Skeletal muscle satellite cell (primary cell): Measurements from ENCODE around the gene GAMT.

Experiments used
- H3K27me3 ChIP-seq: 2 replicates; pipeline ENCODE4 v1.7.0; 2013; ENCODE audit warnings: low read length; ENCODE audit not compliant: control insufficient read depth, insufficient read depth
- H3K36me3 ChIP-seq: 2 replicates; pipeline ENCODE4 v1.7.0; 2013; ENCODE audit warnings: mild to moderate bottlenecking, control low read depth, low read length; ENCODE audit not compliant: insufficient read depth
- H3K4me1 ChIP-seq: 2 replicates; pipeline ENCODE4 v1.7.0; 2013; ENCODE audit warnings: low read length; ENCODE audit not compliant: control insufficient read depth, insufficient read depth
- H3K4me2 ChIP-seq: 2 replicates; pipeline ENCODE4 v1.7.0; 2013; ENCODE audit warnings: mild to moderate bottlenecking, low read length
- H3K4me3 ChIP-seq: 2 replicates; pipeline ENCODE4 v1.7.0; 2013; ENCODE audit warnings: low read length
- H3K9ac ChIP-seq: 2 replicates; pipeline ENCODE4 v1.7.0; 2013; ENCODE audit warnings: mild to moderate bottlenecking, low read depth, low read length, moderate library complexity
- H3K9me3 ChIP-seq: replicated peaks from 2 replicates; pipeline ENCODE4 v1.7.0; 2013; ENCODE audit warnings: mild to moderate bottlenecking, control low read depth, low read length

GAMT gene

DNA sequence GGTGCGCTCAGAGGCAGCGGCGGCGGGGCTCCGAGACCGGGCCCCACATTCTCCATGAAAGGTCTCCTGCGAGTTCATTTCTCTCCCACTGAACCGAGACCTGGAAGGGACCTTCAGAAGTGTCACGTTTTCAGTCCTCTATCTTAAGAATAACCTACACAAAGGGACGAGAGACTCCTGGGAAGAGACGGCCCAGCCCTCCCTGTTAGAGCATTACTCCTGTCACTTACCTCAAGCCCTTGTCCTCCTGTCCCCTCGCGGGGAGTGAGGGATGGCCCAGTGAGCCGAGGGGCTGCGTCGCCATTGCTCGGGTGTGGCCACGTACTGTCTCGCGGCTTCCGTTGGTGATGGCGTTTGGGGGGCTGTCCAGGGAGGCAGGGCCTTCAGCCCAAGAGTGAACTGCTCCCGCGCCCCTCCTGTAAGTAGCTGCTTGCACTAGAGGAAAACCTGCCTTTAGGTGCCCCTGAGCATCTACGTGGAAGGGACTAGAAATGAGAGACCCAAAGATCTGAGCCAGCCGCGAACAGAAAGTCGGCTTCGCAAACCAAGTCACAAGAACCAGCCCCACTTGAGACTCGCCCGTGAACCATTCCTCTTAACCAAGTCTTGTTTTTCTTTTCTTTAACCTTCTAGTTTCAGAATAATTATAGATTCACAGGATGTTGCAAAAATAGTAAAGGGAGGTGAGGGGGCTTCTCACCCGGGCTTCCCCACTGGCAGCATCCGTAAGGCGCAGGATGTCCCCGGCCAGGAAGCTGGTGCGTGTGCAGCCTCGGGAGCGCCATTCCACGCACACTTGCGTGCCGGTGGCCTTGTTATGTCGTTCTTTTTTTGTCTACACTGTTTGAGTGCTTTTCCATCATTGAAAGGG is 38.7 kb downstream of the GAMT start:
- H3K4me3 ChIP-seq: peak overlapping the region; percentile 62
- H3K4me2 ChIP-seq: peak overlapping the region; percentile 88
- no peaks in the 10 kb centered on the region for H3K27me3 ChIP-seq
- H3K4me1 ChIP-seq: peaks cover 29% of the 10 kb centered on the region
- peaks cover 62% of the 10 kb centered on the region for H3K36me3 ChIP-seq
- no peak overlapping the region for H3K9ac ChIP-seq
- no peaks in the 10 kb centered on the region for H3K9me3 ChIP-seq

DNA sequence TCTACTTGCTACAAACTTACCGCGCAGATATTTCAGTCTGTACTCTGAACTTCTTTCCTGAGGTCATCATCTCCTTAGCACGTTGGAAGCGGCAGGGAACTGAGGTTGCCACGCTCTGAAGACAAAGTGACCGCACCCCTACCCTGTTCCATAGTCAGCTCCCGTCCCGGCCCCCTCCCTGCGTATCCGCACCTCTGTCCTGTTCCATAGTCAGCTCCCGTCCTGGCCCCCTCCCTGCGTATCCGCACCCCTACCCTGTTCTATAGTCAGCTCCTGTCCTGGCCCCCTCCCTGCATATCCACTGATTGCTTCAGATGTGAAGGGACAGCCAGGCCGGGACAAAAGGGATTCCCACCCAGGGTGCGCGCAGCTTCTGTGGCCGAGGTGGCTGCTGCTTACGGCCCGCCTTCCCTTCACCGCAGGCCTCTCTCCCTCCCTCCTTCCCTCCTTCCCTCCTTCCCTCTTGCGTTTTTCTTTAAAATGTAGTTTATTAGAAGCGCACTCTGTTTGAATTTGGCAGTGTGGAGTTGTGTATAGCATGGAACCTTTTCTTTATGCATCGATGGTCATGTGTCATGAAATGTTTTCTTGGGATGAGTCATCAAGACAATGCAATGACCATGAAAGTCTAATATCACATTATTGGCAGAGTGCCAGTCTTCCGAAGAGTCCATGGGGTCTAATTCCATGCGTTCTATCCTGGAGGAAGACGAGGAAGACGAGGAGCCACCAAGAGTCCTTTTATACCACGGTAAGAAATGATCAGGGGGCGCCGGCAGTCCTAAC is 39.5 kb downstream of the GAMT start:
- Histone ChIP-seq H3K4me3 (peak overlapping the region; percentile 62), H3K9me3 (no peaks in the 10 kb centered on the region), H3K27me3 (no peaks in the 10 kb centered on the region), H3K4me2 (peak overlapping the region; percentile 88), H3K36me3 (peaks cover 62% of the 10 kb centered on the region), H3K9ac (peak overlapping the region; percentile 59), H3K4me1 (peaks cover 29% of the 10 kb centered on the region)

DNA sequence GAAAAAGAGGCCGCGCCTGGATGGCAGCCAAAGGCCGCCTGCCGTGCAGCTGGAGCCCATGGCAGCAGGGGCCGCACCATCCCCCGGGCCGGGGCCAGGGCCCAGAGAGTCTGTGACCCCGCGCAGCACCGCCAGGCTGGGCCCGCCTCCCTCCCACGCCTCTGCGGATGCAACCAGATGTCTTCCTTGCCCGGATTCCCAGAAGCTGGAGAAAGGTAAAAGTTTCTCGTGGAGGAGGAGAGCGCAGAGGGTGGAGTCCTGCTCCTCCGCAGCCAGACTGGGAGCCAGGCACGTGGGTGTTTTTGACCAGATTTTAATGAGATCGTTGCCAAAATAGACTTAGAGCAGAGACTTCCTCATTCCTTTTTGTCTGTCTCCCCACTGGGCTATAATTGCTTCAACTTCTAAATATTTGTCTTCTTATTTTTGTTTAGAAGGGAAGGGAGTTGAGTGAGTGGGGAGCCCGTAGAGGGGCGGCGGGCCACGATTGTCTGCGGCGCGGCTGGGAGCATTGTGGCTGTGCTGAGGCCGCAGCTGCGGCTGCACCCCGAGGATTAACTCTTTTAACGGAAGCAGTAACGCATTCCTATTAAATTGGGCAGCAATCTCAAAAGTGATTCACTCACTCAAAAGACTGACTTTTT is 40.4 kb downstream of the GAMT start:
- Histone ChIP-seq H3K9me3 (no peaks in the 10 kb centered on the region), H3K4me3 (peak overlapping the region; percentile 62), H3K27me3 (no peaks in the 10 kb centered on the region), H3K4me1 (peaks cover 38% of the 10 kb centered on the region), H3K36me3 (peaks cover 61% of the 10 kb centered on the region), H3K9ac (peak overlapping the region; percentile 59), H3K4me2 (peak overlapping the region; percentile 88)

DNA sequence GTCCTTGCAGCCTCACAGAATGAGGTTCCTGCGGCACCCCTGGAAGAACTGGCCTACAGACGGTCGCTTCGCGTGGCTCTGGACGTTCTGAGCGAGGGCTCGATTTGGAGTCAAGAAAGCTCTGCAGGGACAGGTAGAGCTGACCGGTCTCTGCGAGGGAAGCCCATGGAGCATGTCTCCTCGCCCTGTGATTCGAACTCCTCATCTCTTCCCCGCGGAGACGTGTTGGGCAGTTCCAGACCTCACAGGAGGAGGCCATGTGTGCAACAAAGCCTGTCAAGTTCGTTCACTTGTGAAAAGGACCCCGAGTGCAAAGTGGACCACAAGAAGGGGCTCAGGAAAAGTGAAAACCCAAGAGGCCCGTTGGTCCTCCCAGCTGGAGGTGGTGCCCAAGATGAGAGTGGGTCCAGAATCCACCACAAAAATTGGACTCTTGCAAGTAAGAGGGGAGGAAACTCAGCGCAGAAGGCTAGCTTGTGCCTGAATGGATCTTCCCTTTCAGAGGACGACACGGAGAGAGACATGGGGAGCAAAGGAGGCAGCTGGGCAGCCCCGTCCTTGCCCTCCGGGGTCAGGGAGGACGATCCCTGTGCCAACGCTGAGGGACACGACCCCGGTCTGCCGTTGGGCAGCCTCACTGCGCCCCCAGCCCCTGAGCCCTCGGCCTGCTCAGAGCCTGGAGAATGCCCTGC is 41.1 kb downstream of the GAMT start:
- Histone ChIP-seq H3K27me3 (no peaks in the 10 kb centered on the region), H3K9ac (peak overlapping the region; percentile 59), H3K4me3 (peak overlapping the region; percentile 62), H3K4me2 (peak overlapping the region; percentile 88), H3K36me3 (peaks cover 56% of the 10 kb centered on the region), H3K4me1 (peaks cover 42% of the 10 kb centered on the region), H3K9me3 (no peaks in the 10 kb centered on the region)

DNA sequence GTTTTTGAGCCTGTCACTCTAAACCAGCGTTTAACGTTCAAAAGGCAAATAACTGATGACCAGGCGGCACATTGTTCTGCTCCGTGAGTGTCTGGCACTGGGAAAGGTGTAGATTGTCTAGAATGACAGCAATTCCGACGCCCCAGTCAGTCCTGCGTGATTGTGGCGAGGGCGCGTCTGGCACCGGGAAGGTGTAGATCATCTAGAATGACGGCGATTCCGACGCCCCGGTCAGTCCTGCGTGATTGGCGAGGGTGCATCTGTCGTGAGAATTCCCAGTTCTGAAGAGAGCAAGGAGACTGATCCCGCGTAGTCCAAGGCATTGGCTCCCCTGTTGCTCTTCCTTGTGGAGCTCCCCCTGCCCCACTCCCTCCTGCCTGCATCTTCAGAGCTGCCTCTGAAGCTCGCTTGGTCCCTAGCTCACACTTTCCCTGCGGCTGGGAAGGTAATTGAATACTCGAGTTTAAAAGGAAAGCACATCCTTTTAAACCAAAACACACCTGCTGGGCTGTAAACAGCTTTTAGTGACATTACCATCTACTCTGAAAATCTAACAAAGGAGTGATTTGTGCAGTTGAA is 43.7 kb downstream of the GAMT start:
- H3K9me3 ChIP-seq: no peaks in the 10 kb centered on the region
- H3K4me1 ChIP-seq: peaks cover 45% of the 10 kb centered on the region
- H3K9ac ChIP-seq: no peak overlapping the region
- no peak overlapping the region for H3K4me2 ChIP-seq
- no peak overlapping the region for H3K4me3 ChIP-seq
- peaks cover 37% of the 10 kb centered on the region for H3K36me3 ChIP-seq
- no peaks in the 10 kb centered on the region for H3K27me3 ChIP-seq

DNA sequence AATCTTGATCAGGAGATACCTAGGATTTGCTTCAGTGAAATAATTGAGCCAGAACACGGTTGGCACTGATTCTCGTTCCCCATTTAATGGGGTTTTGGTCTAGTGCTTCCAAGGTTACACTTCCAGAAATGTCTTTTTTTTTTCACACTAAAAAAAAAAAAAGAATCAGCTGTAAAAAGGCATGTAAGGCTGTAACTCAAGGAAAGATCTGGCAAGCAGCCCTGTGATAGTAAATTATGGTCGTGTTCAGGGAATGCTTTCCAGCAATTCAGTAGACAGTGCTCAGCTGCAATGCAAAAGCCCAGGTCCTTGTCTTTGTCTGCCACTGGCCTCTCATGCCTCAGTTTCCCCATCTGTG is 44.9 kb downstream of the GAMT start:
- Histone ChIP-seq H3K4me1 (peaks cover 34% of the 10 kb centered on the region), H3K27me3 (no peaks in the 10 kb centered on the region), H3K36me3 (peaks cover 32% of the 10 kb centered on the region), H3K9ac (no peak overlapping the region), H3K4me2 (peak overlapping the region; percentile 86), H3K4me3 (peak overlapping the region; percentile 74), H3K9me3 (no peaks in the 10 kb centered on the region)

DNA sequence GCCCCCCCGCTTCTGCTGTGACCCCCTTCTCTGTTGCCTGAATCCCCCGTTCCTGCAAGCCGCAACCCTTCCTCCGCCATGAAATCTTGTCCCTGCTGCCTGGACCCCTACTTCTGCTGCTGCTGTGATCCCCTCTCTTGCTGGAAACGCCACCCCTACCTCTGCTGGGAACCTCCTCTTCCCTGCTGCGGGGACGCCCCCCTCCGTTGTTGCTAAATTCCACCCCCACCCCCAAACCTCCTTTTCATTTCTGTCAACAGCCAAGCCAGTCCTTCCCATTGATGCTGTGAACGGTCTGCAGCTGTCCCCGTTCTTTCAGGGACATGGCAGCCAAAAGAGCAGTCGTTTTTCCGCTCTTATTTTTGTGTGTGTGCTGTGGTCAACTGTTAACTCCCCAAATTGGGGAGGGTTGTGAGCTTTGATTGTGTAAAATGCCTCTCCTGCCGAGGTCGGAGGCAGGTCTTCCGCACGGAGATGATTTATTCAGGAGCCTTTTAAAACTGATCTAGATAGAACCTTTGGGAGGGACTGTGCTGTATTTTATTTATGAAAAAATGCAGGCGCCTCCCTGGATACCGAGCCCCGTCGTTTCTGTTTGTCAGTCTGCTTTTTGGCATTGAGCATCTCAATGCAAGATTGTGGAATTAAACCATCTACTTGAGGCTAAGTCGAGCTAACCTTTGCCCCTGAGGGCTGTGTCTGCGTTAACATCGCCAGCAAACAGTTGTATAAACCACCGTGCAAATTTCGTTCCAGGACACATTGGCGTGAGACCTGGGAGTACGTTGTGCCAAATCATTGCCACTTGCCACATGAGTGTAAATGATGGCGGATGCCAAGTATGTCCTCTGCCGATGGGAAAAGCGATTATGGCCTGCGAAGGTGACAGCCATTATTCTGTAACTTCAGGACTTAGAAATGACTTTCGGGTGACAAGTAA is 45.5 kb downstream of the GAMT start:
- peak overlapping the region; percentile 74 for H3K4me3 ChIP-seq

DNA sequence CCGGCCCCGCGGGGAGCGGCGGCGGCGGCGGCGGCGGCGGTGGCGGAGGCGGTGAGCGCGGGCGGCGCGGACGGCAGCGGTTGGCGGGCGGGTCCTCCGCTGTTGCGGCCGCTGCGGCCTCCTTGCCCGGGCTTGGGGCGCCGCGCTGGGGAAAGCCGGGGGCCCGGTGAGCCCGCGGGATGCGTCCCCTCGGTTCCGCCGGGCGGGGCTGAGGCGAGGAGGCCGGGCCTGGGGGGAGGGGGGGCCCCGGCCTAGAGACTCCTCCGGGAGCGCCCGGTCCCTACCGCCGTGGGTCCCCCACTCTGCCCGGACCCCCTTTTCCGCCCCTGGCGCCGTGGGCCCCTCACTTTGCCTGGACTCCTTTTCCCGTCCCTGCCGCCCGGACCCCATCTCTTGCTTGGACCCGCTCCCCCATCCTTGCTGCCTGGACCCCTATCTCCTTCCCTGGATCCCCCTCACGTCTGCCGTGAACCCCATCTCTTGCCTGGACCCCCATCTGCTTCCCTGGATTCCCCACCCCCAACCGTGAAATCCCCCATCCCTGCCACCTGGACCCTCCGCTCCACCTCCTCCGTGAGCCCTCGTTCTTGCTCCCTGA is 46.3 kb downstream of the GAMT start:
- peak overlapping the region; percentile 82 for H3K9ac ChIP-seq
- H3K4me3 ChIP-seq: peak overlapping the region; percentile 74
- peak overlapping the region; percentile 86 for H3K4me2 ChIP-seq

More for the DNA sequence above, 45.5 kb downstream of the GAMT start:
- Histone ChIP-seq H3K27me3 (no peaks in the 10 kb centered on the region), H3K4me2 (peak overlapping the region; percentile 86), H3K9me3 (no peaks in the 10 kb centered on the region), H3K4me1 (peaks cover 27% of the 10 kb centered on the region), H3K9ac (peak overlapping the region; percentile 82), H3K36me3 (peaks cover 32% of the 10 kb centered on the region)

DNA sequence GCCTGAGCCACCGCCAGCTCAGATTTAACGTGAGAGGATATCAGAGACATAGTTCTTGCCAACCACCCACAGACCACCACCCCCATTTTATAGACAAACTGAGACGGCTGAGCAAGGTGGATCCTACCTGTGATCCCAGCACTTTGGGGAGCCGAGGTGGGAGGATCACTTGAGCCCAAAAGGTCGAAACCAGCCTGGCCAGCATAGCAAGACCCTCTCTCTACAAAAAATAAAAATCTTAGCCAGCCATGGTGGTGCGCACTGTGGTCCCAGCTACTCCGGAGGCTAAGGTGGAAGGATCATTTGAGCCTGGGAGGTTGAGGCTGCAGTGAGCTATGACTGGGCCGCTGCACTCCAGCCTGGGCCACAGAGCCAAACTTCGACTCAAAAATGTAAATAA is 48.2 kb downstream of the GAMT start:
- H3K4me3 ChIP-seq: no peak overlapping the region
- no peaks in the 10 kb centered on the region for H3K27me3 ChIP-seq
- no peaks in the 10 kb centered on the region for H3K9me3 ChIP-seq
- H3K36me3 ChIP-seq: peaks cover 16% of the 10 kb centered on the region
- peaks cover 18% of the 10 kb centered on the region for H3K4me1 ChIP-seq
- H3K9ac ChIP-seq: no peak overlapping the region
- no peak overlapping the region for H3K4me2 ChIP-seq

More for the DNA sequence above, 46.3 kb downstream of the GAMT start:
- Histone ChIP-seq H3K4me1 (peaks cover 19% of the 10 kb centered on the region), H3K9me3 (no peaks in the 10 kb centered on the region), H3K36me3 (peaks cover 27% of the 10 kb centered on the region), H3K27me3 (no peaks in the 10 kb centered on the region)

DNA sequence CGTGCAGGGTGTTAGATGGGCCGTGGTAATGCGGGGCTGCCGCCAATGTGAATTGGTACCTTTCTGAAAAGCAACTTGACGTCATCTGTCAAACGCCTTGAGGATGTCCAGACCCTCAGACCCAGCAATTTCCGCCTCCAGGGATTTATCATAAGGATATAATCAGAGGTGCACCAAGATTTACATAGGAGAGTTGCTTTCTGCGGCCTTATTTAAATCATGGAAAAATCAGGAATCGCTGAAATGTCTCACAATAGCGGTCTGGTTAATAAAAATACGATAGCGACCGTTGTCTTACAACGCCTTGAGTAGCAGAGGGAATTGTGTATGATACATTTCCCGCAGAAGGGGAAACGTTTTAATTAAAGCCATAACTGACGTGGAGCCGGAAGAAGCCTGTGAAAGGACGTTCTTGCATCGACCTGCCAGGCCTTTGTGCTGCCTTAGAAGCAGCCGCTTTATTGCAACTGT is 49.9 kb downstream of the GAMT start:
- no peak overlapping the region for H3K9ac ChIP-seq
- H3K36me3 ChIP-seq: no peaks in the 10 kb centered on the region
- H3K4me3 ChIP-seq: no peak overlapping the region
- no peaks in the 10 kb centered on the region for H3K27me3 ChIP-seq
- H3K4me2 ChIP-seq: no peak overlapping the region
- H3K4me1 ChIP-seq: peaks cover 14% of the 10 kb centered on the region
- no peaks in the 10 kb centered on the region for H3K9me3 ChIP-seq
